GM12872 (cell line): ENCODE data around the gene RALY.

Experiments used
- CTCF ChIP-seq: IDR thresholded peaks from 3 replicates; pipeline ENCODE4 v1.5.1; 2011; ENCODE audit warnings: low read depth, mild to moderate bottlenecking, low read length, moderate library complexity; ENCODE audit not compliant: insufficient read depth

The RALY gene

GRCh38 chr20:33985830-33986229 lies 7.9 kb upstream of the RALY start:
- TF ChIP-seq CTCF, result no peak

- TF ChIP-seq CTCF, result no peak
Measured at GRCh38 chr20:33986560-33987216, 7.0 kb upstream of the RALY start.

- no peak for TF ChIP-seq CTCF
Measured at GRCh38 chr20:33990075-33990474, 3.6 kb upstream of the RALY start.

DNA sequence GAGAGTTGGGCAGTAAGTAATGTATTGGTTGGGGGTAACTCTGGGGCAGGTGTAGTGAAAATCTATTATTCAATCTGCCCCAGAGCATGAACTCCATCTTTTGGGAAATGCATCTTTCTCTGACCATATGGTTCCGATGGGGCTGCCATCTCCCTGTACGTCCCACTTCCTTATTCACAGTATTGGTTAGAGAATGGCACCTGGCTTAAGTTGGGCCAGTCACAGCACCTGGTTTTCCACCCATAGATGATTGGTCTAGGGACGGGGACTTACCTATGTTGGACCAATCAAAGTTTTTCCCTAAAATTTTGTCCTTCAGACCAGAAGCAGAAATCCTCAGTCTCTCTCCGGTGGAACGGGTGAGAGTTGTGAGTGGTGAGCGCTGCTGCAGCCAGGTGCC lies 2.2 kb upstream of the RALY start:
- TF ChIP-seq CTCF, result no peak

DNA sequence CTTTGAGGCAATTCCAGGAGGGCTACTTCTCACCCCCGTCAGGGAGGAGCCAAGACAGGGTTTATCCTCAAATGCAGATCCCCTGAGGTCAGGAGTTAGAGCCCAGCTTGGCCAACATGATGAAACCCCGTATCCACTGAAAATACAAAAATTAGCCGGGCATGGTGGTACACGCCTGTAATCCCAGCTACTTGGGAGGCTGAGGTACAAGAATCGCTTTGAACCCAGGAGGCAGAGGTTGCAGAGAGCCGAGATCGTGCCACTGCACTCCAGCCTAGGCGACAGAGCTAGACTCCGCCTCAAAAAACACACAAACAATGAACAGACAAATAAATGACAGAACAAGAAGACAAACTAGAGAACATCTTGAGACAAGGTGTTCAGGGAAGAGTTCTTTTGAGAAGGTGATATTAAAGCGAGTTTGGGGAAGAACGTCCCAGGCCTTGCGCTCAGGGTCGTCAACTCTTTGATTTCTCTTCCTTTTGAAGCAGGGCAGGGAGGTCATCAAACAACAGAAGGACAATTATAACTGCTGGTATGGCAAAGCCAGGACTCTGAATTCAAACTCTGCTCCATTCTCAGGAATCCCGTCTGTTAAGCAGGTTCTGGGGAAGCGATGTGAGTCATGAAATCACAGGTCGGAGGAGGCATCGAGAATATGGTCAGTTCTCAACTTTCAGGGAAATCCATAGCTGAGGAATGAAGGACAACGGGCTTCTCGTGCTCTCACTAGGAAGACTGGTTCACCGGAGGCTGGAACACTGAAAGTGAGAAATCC lies 1.4 kb upstream of the RALY start:
- no peak for TF ChIP-seq CTCF

GRCh38 chr20:33992923-33993575 lies 662 bp upstream of the RALY start:
- no peak for TF ChIP-seq CTCF

- TF ChIP-seq CTCF, result no peak
Measured at GRCh38 chr20:33994222-33994913, 657 bp downstream of the RALY start.
